HepG2 (cell line): Measurements from ENCODE around the gene BLOC1S4. TPM values are rescaled to one million over a fixed set of nuclear protein-coding genes. Genes with fewer than 3 reads are reported as not detected.

Experiments used
- ARHGAP35 ChIP-seq: sonication (generic); formaldehyde crosslinking; IDR thresholded peaks from 2 replicates; pipeline ENCODE4 v1.9.0; 2022; ENCODE audit warnings: mild to moderate bottlenecking, inconsistent platforms, moderate library complexity, missing genetic modification reagents, borderline replicate concordance
- HOXA5 ChIP-seq: sonication (generic); formaldehyde crosslinking; IDR thresholded peaks from 2 replicates; pipeline ENCODE4 v1.4.0; 2020; ENCODE audit warnings: missing genetic modification reagents
- NAIF1 ChIP-seq: sonication (generic); formaldehyde crosslinking; IDR thresholded peaks from 2 replicates; pipeline ENCODE4 v1.5.0; 2020; ENCODE audit warnings: mild to moderate bottlenecking, missing genetic modification reagents, borderline replicate concordance
- TARDBP ChIP-seq: sonication (generic); formaldehyde crosslinking; IDR thresholded peaks from 2 replicates; pipeline ENCODE4 v1.8.0; 2022; ENCODE audit warnings: mild to moderate bottlenecking, missing genetic modification reagents
- ZFP62 ChIP-seq: sonication (generic); formaldehyde crosslinking; IDR thresholded peaks from 2 replicates; pipeline ENCODE4 v1.4.0; 2020; ENCODE audit warnings: missing genetic modification reagents
- ZNF589 ChIP-seq: sonication (generic); formaldehyde crosslinking; conservative IDR thresholded peaks from 2 replicates; pipeline ENCODE4 v1.8.0; 2022; ENCODE audit warnings: mild to moderate bottlenecking, moderate library complexity, missing genetic modification reagents
- ZNF629 ChIP-seq: sonication (generic); formaldehyde crosslinking; conservative IDR thresholded peaks from 2 replicates; pipeline ENCODE4 v1.5.0; 2020; ENCODE audit warnings: missing genetic modification reagents
- polyA plus RNA-seq, 8 experiments: library from polyadenylated mRNA; depleted of rRNA in 3 of 8; stranded (reverse) in 7 of 8; unstranded in 1 of 8; fragments of >200 nt; fragmentation: Illumina TruSeq in 4 of 8; extraction: Trizol in 4 of 8; gene quantifications; 2 replicates each; pipeline versions ENCODE4 v1.2.1 to v1.2.3, GENCODE V29; 2011 to 2016; ENCODE audit warnings: low read depth in 4 of 8, missing spikeins in 1 of 8, mixed read lengths in 1 of 8; ENCODE audit not compliant: insufficient read depth in 1 of 8
- total RNA-seq, 5 experiments: library from RNA; depleted of rRNA; stranded (reverse); fragments of >200 nt; fragmentation: Illumina TruSeq; extraction: Trizol; gene quantifications; 2 replicates each; pipeline ENCODE4 v1.2.3, GENCODE V29; 2016; ENCODE audit warnings: low read depth in 1 of 5
- TF ChIP-seq, protein P1 (sequence below): sonication (generic); formaldehyde crosslinking; IDR thresholded peaks from 2 replicates; pipeline ENCODE4 v1.5.0; 2020; ENCODE audit warnings: missing genetic modification reagents
- TF ChIP-seq, protein P2 (sequence below): sonication (generic); formaldehyde crosslinking; IDR thresholded peaks from 2 replicates; pipeline ENCODE4 v1.4.0; 2020; ENCODE audit warnings: missing genetic modification reagents

Gene BLOC1S4
- total and polyA plus RNA-seq, 2 of the 13 experiments (the other 11 are each of a cell fraction or from before 2014, with no cell fraction given) = 15.5 to 20.9 TPM

GRCh38 chr4:6750286-6751221 lies 34.6 kb downstream of the BLOC1S4 start (continued):
- TF ChIP-seq, protein P1, sequence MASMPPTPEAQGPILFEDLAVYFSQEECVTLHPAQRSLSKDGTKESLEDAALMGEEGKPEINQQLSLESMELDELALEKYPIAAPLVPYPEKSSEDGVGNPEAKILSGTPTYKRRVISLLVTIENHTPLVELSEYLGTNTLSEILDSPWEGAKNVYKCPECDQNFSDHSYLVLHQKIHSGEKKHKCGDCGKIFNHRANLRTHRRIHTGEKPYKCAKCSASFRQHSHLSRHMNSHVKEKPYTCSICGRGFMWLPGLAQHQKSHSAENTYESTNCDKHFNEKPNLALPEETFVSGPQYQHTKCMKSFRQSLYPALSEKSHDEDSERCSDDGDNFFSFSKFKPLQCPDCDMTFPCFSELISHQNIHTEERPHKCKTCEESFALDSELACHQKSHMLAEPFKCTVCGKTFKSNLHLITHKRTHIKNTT (CRISPR knock-in tag) = no peak
- TF ChIP-seq TARDBP (CRISPR knock-in tag) (no peak), HOXA5 (CRISPR knock-in tag) (no peak), ZNF589 (CRISPR knock-in tag) (no peak), ZFP62 (CRISPR knock-in tag) (no peak), ZNF629 (0 out of 2 replicates have a peak, but pooled peaks have one; percentile 5), ARHGAP35 (0 out of 2 replicates have a peak, but pooled peaks have one; percentile 44), NAIF1 (CRISPR knock-in tag) (0 out of 2 replicates have a peak, but pooled peaks have one; percentile 3)
- TF ChIP-seq, protein P2, sequence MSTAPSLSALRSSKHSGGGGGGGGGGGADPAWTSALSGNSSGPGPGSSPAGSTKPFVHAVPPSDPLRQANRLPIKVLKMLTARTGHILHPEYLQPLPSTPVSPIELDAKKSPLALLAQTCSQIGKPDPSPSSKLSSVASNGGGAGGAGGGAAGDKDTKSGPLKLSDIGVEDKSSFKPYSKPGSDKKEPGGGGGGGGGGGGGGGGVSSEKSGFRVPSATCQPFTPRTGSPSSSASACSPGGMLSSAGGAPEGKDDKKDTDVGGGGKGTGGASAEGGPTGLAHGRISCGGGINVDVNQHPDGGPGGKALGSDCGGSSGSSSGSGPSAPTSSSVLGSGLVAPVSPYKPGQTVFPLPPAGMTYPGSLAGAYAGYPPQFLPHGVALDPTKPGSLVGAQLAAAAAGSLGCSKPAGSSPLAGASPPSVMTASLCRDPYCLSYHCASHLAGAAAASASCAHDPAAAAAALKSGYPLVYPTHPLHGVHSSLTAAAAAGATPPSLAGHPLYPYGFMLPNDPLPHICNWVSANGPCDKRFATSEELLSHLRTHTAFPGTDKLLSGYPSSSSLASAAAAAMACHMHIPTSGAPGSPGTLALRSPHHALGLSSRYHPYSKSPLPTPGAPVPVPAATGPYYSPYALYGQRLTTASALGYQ (CRISPR knock-in tag) = no peak
- TF ChIP-seq, all 625 proteins: peak for 47
